Epithelial cell of esophagus (primary cell): ENCODE measurements around the gene DNAH5.

Experiments used
- DNase-seq: peaks from one replicate; pipeline ENCODE4 v3.0.0; 2010; ENCODE audit warnings: low read depth
- H3K4me3 ChIP-seq: 2 replicates; pipeline ENCODE4 v1.5.1; 2011; ENCODE audit warnings: mild to moderate bottlenecking, low read length, control low read depth
- CTCF ChIP-seq: IDR thresholded peaks from 2 replicates; pipeline ENCODE4 v1.5.1; 2011; ENCODE audit warnings: low read depth, mild to moderate bottlenecking, low read length, control low read depth, inconsistent platforms; ENCODE audit not compliant: insufficient read depth; ENCODE audit errors: missing control alignments

DNAH5 gene

GRCh38 chr5:13926731-13927130 lies 17.8 kb downstream of the DNAH5 start:
- H3K4me3 ChIP-seq = no peak overlapping the region
- no peak for DNase-seq
- TF ChIP-seq CTCF = no peak

- peak; percentile 21 for DNase-seq
- H3K4me3 ChIP-seq = no peak overlapping the region
Measured at GRCh38 chr5:13921578-13921977, 22.9 kb downstream of the DNAH5 start.

GRCh38 chr5:13919786-13920185 lies 24.7 kb downstream of the DNAH5 start:
- DNase-seq = no peak
- no peak for TF ChIP-seq CTCF

More at GRCh38 chr5:13921578-13921977, 22.9 kb downstream of the DNAH5 start:
- no peak for TF ChIP-seq CTCF

GRCh38 chr5:13919087-13919486 lies 25.4 kb downstream of the DNAH5 start:
- no peak for DNase-seq
- no peak overlapping the region for H3K4me3 ChIP-seq
- TF ChIP-seq CTCF = no peak

More at GRCh38 chr5:13919786-13920185, 24.7 kb downstream of the DNAH5 start:
- H3K4me3 ChIP-seq = no peak overlapping the region

- TF ChIP-seq CTCF = no peak
- DNase-seq = no peak
- no peak overlapping the region for H3K4me3 ChIP-seq
Measured at GRCh38 chr5:13917061-13917460, 27.4 kb downstream of the DNAH5 start.

GRCh38 chr5:13913962-13914361 lies 30.5 kb downstream of the DNAH5 start:
- no peak for TF ChIP-seq CTCF

GRCh38 chr5:13910637-13911288 lies 33.7 kb downstream of the DNAH5 start:
- no peak overlapping the region for H3K4me3 ChIP-seq
- DNase-seq = no peak
- TF ChIP-seq CTCF = no peak

More at GRCh38 chr5:13913962-13914361, 30.5 kb downstream of the DNAH5 start:
- DNase-seq = peak; percentile 82
- no peak overlapping the region for H3K4me3 ChIP-seq
